Limb (tissue), 2 donors: ENCODE data around the gene SPANXA2.
"Not testable (repeated sequence)": the region's sequence is repeated elsewhere in the genome, so short reads cannot be mapped to it uniquely, and the experiment has no call there.

ENCODE experiments used
- DNase-seq, 2 donors: peaks; one replicate each; pipeline ENCODE4 v3.0.0-alpha.2; 2016; ENCODE audit errors: extremely low spot score in 2 of 2

Gene SPANXA2, protein sequence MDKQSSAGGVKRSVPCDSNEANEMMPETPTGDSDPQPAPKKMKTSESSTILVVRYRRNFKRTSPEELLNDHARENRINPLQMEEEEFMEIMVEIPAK

GRCh38 chrX:141589408-141589807 lies at the start of gene SPANXA2:
SPANXA2 (plus strand) TSS chrX:141589708; CDS start chrX:141589768, 60 bp downstream.
- not testable (repeated sequence) for DNase-seq

DNA sequence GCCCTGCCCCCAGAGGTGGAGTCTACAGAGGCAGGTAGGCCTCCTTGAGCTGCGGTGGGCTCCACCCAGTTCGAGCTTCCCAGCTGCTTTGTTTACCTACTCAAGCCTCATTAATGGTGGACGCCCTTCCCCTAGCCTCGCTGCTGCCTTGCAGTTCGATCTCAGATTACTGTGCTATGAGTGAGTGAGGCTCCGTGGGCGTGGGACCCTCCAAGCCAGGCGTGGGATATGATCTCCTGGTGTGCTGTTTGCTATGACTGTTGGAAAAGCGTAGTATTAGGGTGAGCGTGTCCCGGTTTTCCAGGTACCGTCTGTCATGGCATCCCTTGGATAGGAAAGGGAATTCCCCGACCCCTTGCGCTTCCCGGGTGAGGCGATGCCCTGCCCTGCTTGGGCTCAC lies 47.0 kb upstream of the SPANXA2 start:
- DNase-seq, result not testable (repeated sequence)

DNA sequence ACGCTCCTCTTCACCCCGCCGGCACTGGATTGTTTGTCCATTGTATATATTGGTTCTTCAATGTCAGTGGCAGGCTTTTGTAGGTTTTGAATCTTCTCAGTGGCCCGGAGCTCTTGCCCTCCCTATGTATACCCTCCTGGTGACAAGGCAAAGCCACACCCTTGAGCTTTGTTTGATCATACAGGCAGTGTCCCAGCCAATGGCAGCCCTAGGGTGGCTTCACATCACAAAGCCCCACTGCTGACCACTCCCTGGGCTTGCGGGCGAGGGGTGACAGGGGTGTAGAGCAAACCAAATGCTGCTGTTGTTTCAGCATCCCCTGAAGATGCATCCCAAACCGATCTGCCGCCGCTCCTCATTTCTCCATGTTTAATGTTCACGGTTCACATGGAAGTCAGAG lies 4.9 kb upstream of the SPANXA2 start, which contains the start of gene SPANXA1:
Gene SPANXA1 (minus strand): TSS at position 101 of the 400 bp plus-strand sequence. CDS start 60 bp downstream, at position 41.
- not testable (repeated sequence) for DNase-seq

- no peak for DNase-seq
Measured at GRCh38 chrX:141609111-141609510, 19.6 kb downstream of the SPANXA2 start.

DNA sequence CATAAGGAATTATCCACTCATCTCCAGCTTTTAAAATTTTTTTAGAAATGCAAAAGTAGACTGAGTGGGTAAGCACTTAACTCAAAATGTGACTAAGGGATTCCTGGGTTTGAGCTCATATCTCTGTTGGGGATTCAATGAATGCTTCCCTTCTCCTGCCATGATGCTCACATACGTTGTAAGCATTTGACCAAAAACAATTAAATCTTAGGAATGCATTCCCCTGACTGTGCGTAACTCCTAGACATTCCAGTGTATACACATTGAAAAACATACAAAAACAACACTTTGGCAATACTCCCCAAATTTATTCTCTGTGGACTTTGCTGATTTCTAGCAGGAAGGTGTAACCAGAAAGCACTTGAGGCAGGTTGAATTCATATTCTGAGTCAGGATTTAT lies 29.8 kb downstream of the SPANXA2 start:
- DNase-seq, result no peak

- DNase-seq, result no peak
Measured at GRCh38 chrX:141632124-141632523, 42.6 kb downstream of the SPANXA2 start.

DNA sequence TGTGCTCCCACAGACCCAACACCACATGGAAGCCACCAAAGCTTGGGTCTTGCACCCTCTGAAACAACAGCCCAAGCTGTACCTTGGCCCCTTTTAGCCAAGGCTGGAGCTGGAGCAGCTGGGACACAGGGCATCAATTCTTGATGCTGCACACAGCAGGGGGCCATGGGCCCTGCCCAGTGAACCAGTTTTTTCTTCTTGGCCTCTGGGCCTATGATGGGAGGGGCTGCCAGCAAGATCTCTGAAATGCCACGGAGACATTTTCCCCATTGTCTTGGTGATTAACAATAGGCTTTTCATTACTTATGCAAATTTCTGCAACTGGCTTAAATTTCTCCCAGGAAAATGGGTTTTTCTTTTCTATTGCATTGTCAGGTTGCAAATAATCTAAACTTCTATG lies 49.0 kb downstream of the SPANXA2 start:
- no peak for DNase-seq
